H9 (cell line): ENCODE data around the gene DMWD. TPM values are rescaled to one million over a fixed set of nuclear protein-coding genes. Genes with fewer than 3 reads are reported as not detected.

Source experiments
- DNase-seq: peaks from one replicate; pipeline ENCODE4 v3.0.0-alpha.2; 2017
- H2AFZ ChIP-seq: one replicate; pipeline ENCODE4 v1.6.1; 2013; ENCODE audit warnings: mild to moderate bottlenecking, low read length, control low read depth, moderate library complexity
- H2AK5ac ChIP-seq: 2 replicates; pipeline ENCODE4 v1.6.1; 2013; ENCODE audit warnings: low read length, control low read depth, mixed read lengths; ENCODE audit not compliant: insufficient read length
- H2BK120ac ChIP-seq: one replicate; pipeline ENCODE4 v1.6.1; 2013; ENCODE audit warnings: low read depth, mild to moderate bottlenecking, low read length, control low read depth, inconsistent platforms; ENCODE audit not compliant: poor library complexity, severe bottlenecking
- H2BK12ac ChIP-seq: 2 replicates; pipeline ENCODE4 v1.6.1; 2013; ENCODE audit warnings: low read length, control low read depth, mixed read lengths, low read depth; ENCODE audit not compliant: insufficient read length
- H2BK15ac ChIP-seq: 2 replicates; pipeline ENCODE4 v1.6.1; 2013; ENCODE audit warnings: low read depth, low read length, control low read depth
- H2BK20ac ChIP-seq: one replicate; pipeline ENCODE4 v1.6.1; 2013; ENCODE audit warnings: low read depth, mild to moderate bottlenecking, low read length, control low read depth, inconsistent platforms; ENCODE audit not compliant: poor library complexity, severe bottlenecking
- H2BK5ac ChIP-seq: 2 replicates; pipeline ENCODE4 v1.6.1; 2013; ENCODE audit warnings: low read length, control low read depth, mixed read lengths; ENCODE audit not compliant: insufficient read length
- H3K14ac ChIP-seq: 2 replicates; pipeline ENCODE4 v1.6.1; 2013; ENCODE audit warnings: low read length, control low read depth; ENCODE audit not compliant: insufficient read depth
- H3K18ac ChIP-seq: 2 replicates; pipeline ENCODE4 v1.6.1; 2013; ENCODE audit warnings: low read depth, mild to moderate bottlenecking, mixed read lengths, low read length, control low read depth; ENCODE audit not compliant: insufficient read length
- H3K23ac ChIP-seq: 2 replicates; pipeline ENCODE4 v1.6.1; 2013; ENCODE audit warnings: low read length, control low read depth, mixed read lengths, low read depth; ENCODE audit not compliant: insufficient read length
- H3K23me2 ChIP-seq: 2 replicates; pipeline ENCODE4 v1.6.1; 2013; ENCODE audit warnings: low read depth, mild to moderate bottlenecking, mixed read lengths, low read length, control low read depth; ENCODE audit not compliant: insufficient read length, poor library complexity, severe bottlenecking
- H3K27ac ChIP-seq: 2 replicates; pipeline ENCODE4 v1.5.1; 2013; ENCODE audit warnings: low read length, control low read depth, mixed read lengths, low read depth; ENCODE audit not compliant: insufficient read length
- H3K27me3 ChIP-seq: 2 replicates; pipeline ENCODE4 v1.6.1; 2013; ENCODE audit warnings: low read length, control low read depth, inconsistent platforms; ENCODE audit not compliant: insufficient read depth
- H3K4ac ChIP-seq: 2 replicates; pipeline ENCODE4 v1.6.1; 2013; ENCODE audit warnings: low read depth, mild to moderate bottlenecking, control low read depth, inconsistent platforms, low read length, moderate library complexity
- H3K4me1 ChIP-seq: 2 replicates; pipeline ENCODE4 v1.6.1; 2013; ENCODE audit warnings: low read length, control low read depth, inconsistent platforms; ENCODE audit not compliant: insufficient read depth
- H3K4me2 ChIP-seq: 2 replicates; pipeline ENCODE4 v1.6.1; 2013; ENCODE audit warnings: low read length, control low read depth, mixed read lengths; ENCODE audit not compliant: insufficient read length, insufficient read depth
- H3K56ac ChIP-seq: 2 replicates; pipeline ENCODE4 v1.6.1; 2013; ENCODE audit warnings: low read depth, mild to moderate bottlenecking, mixed read lengths, low read length, control low read depth; ENCODE audit not compliant: insufficient read length
- H3K79me1 ChIP-seq: 2 replicates; pipeline ENCODE4 v1.6.1; 2013; ENCODE audit warnings: low read depth, mild to moderate bottlenecking, moderate library complexity, low read length, control low read depth, inconsistent platforms; ENCODE audit not compliant: insufficient read depth, poor library complexity, severe bottlenecking
- H3K79me2 ChIP-seq: 2 replicates; pipeline ENCODE4 v1.6.1; 2013; ENCODE audit warnings: low read length, control low read depth, inconsistent platforms; ENCODE audit not compliant: insufficient read depth
- H3K9ac ChIP-seq: 2 replicates; pipeline ENCODE4 v1.6.1; 2013; ENCODE audit warnings: low read length, control low read depth, mixed read lengths; ENCODE audit not compliant: insufficient read length; ENCODE audit errors: extremely low read depth
- H3K9me3 ChIP-seq: one replicate; pipeline ENCODE4 v1.6.1; 2013; ENCODE audit warnings: low read depth, low read length, inconsistent platforms; ENCODE audit not compliant: control insufficient read depth
- H3T11ph ChIP-seq: one replicate; pipeline ENCODE4 v1.6.1; 2013; ENCODE audit warnings: mild to moderate bottlenecking, low read length, control low read depth, inconsistent platforms
- H4K20me1 ChIP-seq: one replicate; pipeline ENCODE4 v1.6.1; 2013; ENCODE audit not compliant: control insufficient read depth, insufficient read length, insufficient read depth
- H4K5ac ChIP-seq: 2 replicates; pipeline ENCODE4 v1.6.1; 2013; ENCODE audit warnings: low read depth, mild to moderate bottlenecking, mixed read lengths, low read length, control low read depth; ENCODE audit not compliant: insufficient read length
- H4K8ac ChIP-seq: replicated peaks from 2 replicates; pipeline ENCODE4 v1.6.1; 2013; ENCODE audit warnings: low read length, control low read depth, mixed read lengths, low read depth; ENCODE audit not compliant: insufficient read length
- H4K91ac ChIP-seq: 2 replicates; pipeline ENCODE4 v1.6.1; 2013; ENCODE audit warnings: low read depth, mild to moderate bottlenecking, moderate library complexity, mixed read lengths, low read length, control low read depth; ENCODE audit not compliant: insufficient read length
- H3K27ac Mint-ChIP-seq, 3 experiments: 2 replicates in 2 of 3; 3 replicates in 1 of 3; pipeline ENCODE4 v1.8.0; 2020 to 2021; ENCODE audit warnings: mixed read lengths in 3 of 3, mild to moderate bottlenecking in 1 of 3, moderate library complexity in 1 of 3
- H3K27me3 Mint-ChIP-seq: 2 replicates; pipeline ENCODE4 v1.8.0; 2021; ENCODE audit warnings: low read depth, mild to moderate bottlenecking, moderate library complexity, mixed read lengths
- H3K36me3 Mint-ChIP-seq, 3 experiments: 2 replicates in 2 of 3; 3 replicates in 1 of 3; pipeline ENCODE4 v1.8.0; 2020 to 2021; ENCODE audit warnings: low read depth in 3 of 3, mixed read lengths in 3 of 3; ENCODE audit not compliant: insufficient read depth in 1 of 3
- H3K4me1 Mint-ChIP-seq, 2 experiments: 2 replicates each; pipeline ENCODE4 v1.8.0; 2020; ENCODE audit warnings: mixed read lengths in 2 of 2
- H3K4me3 Mint-ChIP-seq, 2 experiments: 2 replicates in 1 of 2; 3 replicates in 1 of 2; pipeline ENCODE4 v1.8.0; 2020 to 2021; ENCODE audit warnings: mild to moderate bottlenecking in 2 of 2, mixed read lengths in 2 of 2, moderate library complexity in 1 of 2
- H3K9me3 Mint-ChIP-seq, 2 experiments: 2 replicates in 1 of 2; 3 replicates in 1 of 2; pipeline ENCODE4 v1.8.0; 2020; ENCODE audit warnings: mild to moderate bottlenecking in 2 of 2, mixed read lengths in 2 of 2, moderate library complexity in 1 of 2
- WGBS: extraction: QIAGEN DNeasy Blood & Tissue Kit; methylation state at CpG from one replicate; pipeline ENCODE4 v1.1.7; 2013; ENCODE audit warnings: missing lambda C conversion rate, low lambda C conversion rate, mixed read lengths; ENCODE audit not compliant: insufficient read length; ENCODE audit errors: extremely low coverage; 5-methylcytosine and 5-hydroxymethylcytosine counted together
- total RNA-seq: library from RNA; stranded (reverse); gene quantifications from 2 replicates; pipeline ENCODE4 v1.2.1, GENCODE V29; 2021
- TF ChIP-seq, protein P1 (sequence below): fragments of 200-600 bp; sonication (generic); conservative IDR thresholded peaks from 3 replicates; pipeline ENCODE4 v1.8.0; 2021; ENCODE audit warnings: antibody characterized with exemption, mild to moderate bottlenecking

DMWD gene
- total RNA-seq, 1 experiment from 2014 or later: 75.1 TPM

DNA sequence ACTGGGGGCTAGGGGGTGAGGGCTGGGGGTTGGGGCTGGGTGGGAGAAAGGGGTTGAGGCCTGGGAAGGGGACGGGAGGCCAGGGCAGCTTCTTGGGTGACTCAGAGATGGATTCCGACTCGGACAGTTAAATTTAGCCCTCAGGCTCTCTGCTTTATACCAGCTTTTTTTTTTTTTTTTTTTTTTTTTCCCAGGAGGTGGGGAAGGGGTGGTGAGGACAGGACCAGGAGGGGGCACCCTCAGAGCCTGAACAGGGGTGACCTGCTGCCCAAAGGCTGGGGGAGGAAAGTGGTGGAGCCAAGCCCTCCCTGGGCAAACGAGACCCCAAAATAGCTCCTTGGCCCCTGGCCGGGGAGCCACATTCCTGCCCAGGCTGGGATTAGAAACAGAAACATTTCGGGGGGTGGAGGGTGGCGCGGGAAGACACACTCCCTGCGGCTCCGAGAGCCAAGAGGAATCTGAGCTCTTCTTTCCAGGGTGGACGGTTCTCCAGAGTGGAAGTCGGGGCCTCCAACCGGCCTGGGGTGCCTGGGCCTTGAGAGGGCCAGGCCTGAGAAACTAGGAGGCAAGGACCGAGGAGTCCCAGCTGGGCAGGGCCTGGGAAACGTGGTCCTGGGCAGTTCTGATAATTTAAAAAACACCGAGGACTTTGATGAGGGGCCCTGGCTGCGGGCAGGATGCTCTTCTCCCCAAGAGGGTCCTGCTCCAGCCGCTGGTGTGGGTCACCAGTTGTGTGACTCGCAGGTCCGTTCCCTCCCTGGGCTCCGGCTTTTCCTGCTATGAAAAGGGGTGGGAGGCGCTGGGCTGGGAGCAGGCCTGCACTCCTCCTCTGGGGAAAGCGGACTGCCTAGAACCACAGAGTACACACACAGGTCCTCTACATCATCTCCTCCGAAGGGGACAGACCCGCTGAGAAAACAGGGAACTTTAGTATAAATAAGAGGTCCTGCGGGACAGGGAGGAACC lies 9.5 kb downstream of the DMWD start:
- Histone ChIP-seq H2BK120ac (no peak overlapping the region), H3K9me3 (no peaks in the 10 kb centered on the region), H3K4ac (no peak overlapping the region), H4K20me1 (no peaks in the 10 kb centered on the region), H3K27me3 (no peaks in the 10 kb centered on the region; the same call in 1 of the 2 replicates), H2BK15ac (no peak overlapping the region), H3K14ac (no peak overlapping the region), H3K56ac (no peak overlapping the region), H3K23me2 (peaks cover 6% of the 10 kb centered on the region), H2AFZ (no peak overlapping the region), H2BK5ac (no peak overlapping the region), H3K4me2 (no peak overlapping the region), H2BK12ac (no peak overlapping the region), H2AK5ac (no peak overlapping the region), H3K18ac (no peak overlapping the region), H4K8ac (no peak overlapping the region), H4K5ac (no peak overlapping the region), H3K79me2 (no peaks in the 10 kb centered on the region), H3K9ac (no peak overlapping the region), H3K27ac (no peak overlapping the region), H3K4me1 (peaks cover 3% of the 10 kb centered on the region; the same call in 1 of the 2 replicates), H3T11ph (no peak overlapping the region), H3K79me1 (no peaks in the 10 kb centered on the region), H4K91ac (no peak overlapping the region), H3K23ac (no peak overlapping the region), H2BK20ac (no peak overlapping the region)
- TF ChIP-seq, protein P1, sequence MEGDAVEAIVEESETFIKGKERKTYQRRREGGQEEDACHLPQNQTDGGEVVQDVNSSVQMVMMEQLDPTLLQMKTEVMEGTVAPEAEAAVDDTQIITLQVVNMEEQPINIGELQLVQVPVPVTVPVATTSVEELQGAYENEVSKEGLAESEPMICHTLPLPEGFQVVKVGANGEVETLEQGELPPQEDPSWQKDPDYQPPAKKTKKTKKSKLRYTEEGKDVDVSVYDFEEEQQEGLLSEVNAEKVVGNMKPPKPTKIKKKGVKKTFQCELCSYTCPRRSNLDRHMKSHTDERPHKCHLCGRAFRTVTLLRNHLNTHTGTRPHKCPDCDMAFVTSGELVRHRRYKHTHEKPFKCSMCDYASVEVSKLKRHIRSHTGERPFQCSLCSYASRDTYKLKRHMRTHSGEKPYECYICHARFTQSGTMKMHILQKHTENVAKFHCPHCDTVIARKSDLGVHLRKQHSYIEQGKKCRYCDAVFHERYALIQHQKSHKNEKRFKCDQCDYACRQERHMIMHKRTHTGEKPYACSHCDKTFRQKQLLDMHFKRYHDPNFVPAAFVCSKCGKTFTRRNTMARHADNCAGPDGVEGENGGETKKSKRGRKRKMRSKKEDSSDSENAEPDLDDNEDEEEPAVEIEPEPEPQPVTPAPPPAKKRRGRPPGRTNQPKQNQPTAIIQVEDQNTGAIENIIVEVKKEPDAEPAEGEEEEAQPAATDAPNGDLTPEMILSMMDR: no peak
- WGBS: no CpG with 5 or more reads among the region's 26 CpGs
- peak; percentile 36 for DNase-seq
- Mint-ChIP-seq H3K36me3 (peaks cover 14 to 43% (median 37%) of the 10 kb centered on the region in 3 experiments), H3K4me1 (peaks cover 23 to 42% of the 10 kb centered on the region in 2 experiments), H3K9me3 (no peaks in the 10 kb centered on the region), H3K27me3 (peaks cover 18% of the 10 kb centered on the region), H3K4me3 (peak overlapping the region in 1 of 2 experiments; percentile 35; a peak in 1 of 5 replicates), H3K27ac (peak overlapping the region in 1 of 3 experiments; percentile 94; a peak in 1 of 7 replicates)
